Spleen (tissue), 11 donors: Measurements from ENCODE around the gene PTPRN2. TPM values are rescaled to one million over a fixed set of nuclear protein-coding genes. Genes with fewer than 3 reads are reported as not detected.

Experiments used
- DNase-seq: peaks from one replicate; pipeline ENCODE4 v3.0.0-alpha.2; 2020
- H3K27ac ChIP-seq, 8 donors: fragments of 200-600 bp; sonication (generic) in 7 of 8; 1 replicate in 4 of 8; 2 replicates in 4 of 8; pipeline versions ENCODE4 v1.5.0 to v1.8.0; 2016 to 2021; ENCODE audit warnings: inconsistent platforms in 4 of 8, mild to moderate bottlenecking in 4 of 8, moderate library complexity in 1 of 8
- H3K27me3 ChIP-seq, 7 donors: fragments of 200-600 bp; sonication (generic) in 6 of 7; replicated peaks in 1 of 7; 1 replicate in 4 of 7; 2 replicates in 3 of 7; pipeline versions ENCODE4 v1.5.0 to v1.8.0; 2016 to 2021; ENCODE audit warnings: inconsistent platforms in 3 of 7, mild to moderate bottlenecking in 1 of 7
- H3K36me3 ChIP-seq, 6 donors: fragments of 200-600 bp; sonication (generic) in 5 of 6; 1 replicate in 4 of 6; 2 replicates in 2 of 6; pipeline versions ENCODE4 v1.5.0 to v1.8.0; 2016 to 2021; ENCODE audit warnings: inconsistent platforms in 2 of 6
- H3K4me1 ChIP-seq, 6 donors: fragments of 200-600 bp; sonication (generic) in 5 of 6; 1 replicate in 3 of 6; 2 replicates in 3 of 6; pipeline versions ENCODE4 v1.5.0 to v1.8.0; 2016 to 2021; ENCODE audit warnings: inconsistent platforms in 3 of 6
- H3K4me3 ChIP-seq, 8 donors: fragments of 200-600 bp; sonication (generic) in 7 of 8; 1 replicate in 4 of 8; 2 replicates in 4 of 8; pipeline versions ENCODE4 v1.5.0 to v1.8.0; 2016 to 2021; ENCODE audit warnings: inconsistent platforms in 4 of 8, mild to moderate bottlenecking in 4 of 8, moderate library complexity in 2 of 8
- H3K9me3 ChIP-seq, 8 donors: fragments of 200-600 bp; sonication (generic) in 7 of 8; 1 replicate in 4 of 8; 2 replicates in 4 of 8; pipeline versions ENCODE4 v1.5.0 to v1.8.0; 2016 to 2021; ENCODE audit warnings: inconsistent platforms in 4 of 8
- POLR2A ChIP-seq, 3 donors: fragments of 450-650 bp; IDR thresholded peaks; one replicate each; pipeline ENCODE4 v1.5.1; 2017; ENCODE audit warnings: antibody characterized with exemption in 3 of 3, mild to moderate bottlenecking in 1 of 3
- POLR2AphosphoS5 ChIP-seq, 3 donors: sonication (generic); formaldehyde crosslinking; IDR thresholded peaks; one replicate each; pipeline ENCODE4 v1.5.1; 2017; ENCODE audit warnings: antibody characterized with exemption in 3 of 3
- WGBS, 5 donors: extraction: QIAGEN DNeasy Blood & Tissue Kit in 3 of 5; methylation state at CpG; one replicate each; pipeline versions ENCODE4 v1.1.5 to v1.1.7; 2013 to 2018; 5-methylcytosine and 5-hydroxymethylcytosine counted together
- intact Hi-C: fragments of 100-400 bp; cut with DNase I; formaldehyde crosslinking; loops from one replicate; pipeline ENCODE4 v1.15.0; 2023; ENCODE audit warnings: low total_unique reads
- polyA plus RNA-seq, 3 donors: library from polyadenylated mRNA; stranded (reverse); fragments of 200-250 nt; gene quantifications; one replicate each; pipeline ENCODE4 v1.2.1, GENCODE V29; 2013
- total RNA-seq, 7 donors: library from RNA; depleted of rRNA in 3 of 7; stranded (reverse); fragments of >200 nt in 3 of 7; fragmentation: NEBNext Ultra II Directional in 4 of 7; extraction: Animal tissue kit (Norgen Biotek cat#: 25700) in 4 of 7; gene quantifications; one replicate each; pipeline versions ENCODE4 v1.1.0 to v1.2.1, GENCODE V29; 2016 to 2021
- TF ChIP-seq, protein P1 (sequence below), 11 experiments: fragments of 200-600 bp in 7 of 11; fragments of 450-650 bp in 4 of 11; sonication (generic) in 4 of 11; IDR thresholded peaks in 8 of 11; conservative IDR thresholded peaks in 3 of 11; 1 replicate in 7 of 11; 2 replicates in 4 of 11; pipeline versions ENCODE4 v1.4.0 to v1.8.0; 2016 to 2021; ENCODE audit warnings: antibody characterized with exemption in 11 of 11, inconsistent platforms in 4 of 11, mild to moderate bottlenecking in 1 of 11
- donor health status: healthy with polysubstance abuse.
- donor health status: DM: no; HTN: no; CAD: no; lungs with moderate emphysema.
- donor health status: DM: no; HTN: no; CAD: no.
- donor health status: Bipolar disorder and iron deficiency.
- donor health status: healthy.
- donor health status: DM: no; HTN: no; CAD: no.
- donor health status: DM: yes; HTN: yes; CAD: no.

Gene PTPRN2
- total and polyA plus RNA-seq, 10 donors = 7.0 to 22.8 (median 16.8) TPM

DNA sequence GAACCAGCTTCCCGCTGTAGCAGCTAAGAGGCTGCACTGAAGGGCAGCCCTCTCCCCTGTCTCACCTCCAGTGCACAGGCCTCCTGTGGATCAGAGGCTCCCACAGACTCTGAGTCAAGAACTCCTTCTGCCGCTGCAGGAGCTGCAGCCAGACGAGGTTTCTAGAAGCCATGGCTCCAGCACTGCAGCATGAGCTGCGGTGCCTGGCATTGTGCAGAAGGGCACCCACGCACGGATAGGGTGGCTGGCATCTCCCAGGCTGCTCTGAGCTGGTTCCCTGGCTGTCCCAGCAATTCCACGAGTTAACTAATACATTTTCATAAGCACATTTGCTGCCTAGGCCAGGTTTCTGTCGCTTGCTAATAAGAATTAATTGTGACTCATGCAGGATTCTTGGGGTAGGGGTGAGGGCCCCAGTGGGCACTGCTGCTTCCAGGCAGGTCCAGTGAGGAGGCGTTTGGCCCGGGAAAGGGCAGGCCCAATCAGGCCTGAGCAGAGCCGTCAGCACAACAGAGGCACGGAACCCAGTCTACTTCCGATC lies 656.6 kb downstream of the PTPRN2 start:
- WGBS, 5 donors = 77 to 90% (median 83%) methylated on average over 13 of the region's 13 CpGs
- no peak for TF ChIP-seq POLR2A (IDR thresholded peaks at IDR 0.05)
- no peak for TF ChIP-seq POLR2AphosphoS5 (IDR thresholded peaks at IDR 0.05)
- TF ChIP-seq, protein P1, sequence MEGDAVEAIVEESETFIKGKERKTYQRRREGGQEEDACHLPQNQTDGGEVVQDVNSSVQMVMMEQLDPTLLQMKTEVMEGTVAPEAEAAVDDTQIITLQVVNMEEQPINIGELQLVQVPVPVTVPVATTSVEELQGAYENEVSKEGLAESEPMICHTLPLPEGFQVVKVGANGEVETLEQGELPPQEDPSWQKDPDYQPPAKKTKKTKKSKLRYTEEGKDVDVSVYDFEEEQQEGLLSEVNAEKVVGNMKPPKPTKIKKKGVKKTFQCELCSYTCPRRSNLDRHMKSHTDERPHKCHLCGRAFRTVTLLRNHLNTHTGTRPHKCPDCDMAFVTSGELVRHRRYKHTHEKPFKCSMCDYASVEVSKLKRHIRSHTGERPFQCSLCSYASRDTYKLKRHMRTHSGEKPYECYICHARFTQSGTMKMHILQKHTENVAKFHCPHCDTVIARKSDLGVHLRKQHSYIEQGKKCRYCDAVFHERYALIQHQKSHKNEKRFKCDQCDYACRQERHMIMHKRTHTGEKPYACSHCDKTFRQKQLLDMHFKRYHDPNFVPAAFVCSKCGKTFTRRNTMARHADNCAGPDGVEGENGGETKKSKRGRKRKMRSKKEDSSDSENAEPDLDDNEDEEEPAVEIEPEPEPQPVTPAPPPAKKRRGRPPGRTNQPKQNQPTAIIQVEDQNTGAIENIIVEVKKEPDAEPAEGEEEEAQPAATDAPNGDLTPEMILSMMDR (IDR thresholded peaks at IDR 0.05 in 8 of 11, conservative IDR thresholded peaks at IDR 0.05 in 3 of 11) = no peak
- no peak for DNase-seq
- Histone ChIP-seq H3K4me1 (peaks cover 0 to 8% (median 0%) of the 10 kb centered on the region in 6 donors), H3K4me3 (no peak overlapping the region), H3K9me3 (peaks cover 0 to 31% (median 3%) of the 10 kb centered on the region in 8 donors), H3K36me3 (no peaks in the 10 kb centered on the region), H3K27ac (no peak overlapping the region), H3K27me3 (peaks cover 0 to 12% (median 0%) of the 10 kb centered on the region in 7 donors)
- intact Hi-C loops = no loop called here

- Histone ChIP-seq H3K36me3 (no peaks in the 10 kb centered on the region), H3K4me3 (no peak overlapping the region), H3K27me3 (peaks cover 0 to 12% (median 0%) of the 10 kb centered on the region in 7 donors), H3K9me3 (peaks cover 0 to 31% (median 3%) of the 10 kb centered on the region in 8 donors), H3K4me1 (peaks cover 0 to 8% (median 0%) of the 10 kb centered on the region in 6 donors), H3K27ac (no peak overlapping the region)
- WGBS, 5 donors = 64 to 73% (median 71%) methylated on average over 3 to 6 of the region's 6 CpGs
- no peak for DNase-seq
- TF ChIP-seq, protein P1 (IDR thresholded peaks at IDR 0.05 in 8 of 11, conservative IDR thresholded peaks at IDR 0.05 in 3 of 11) = no peak
- no peak for TF ChIP-seq POLR2A (IDR thresholded peaks at IDR 0.05)
- no peak for TF ChIP-seq POLR2AphosphoS5 (IDR thresholded peaks at IDR 0.05)
- intact Hi-C loops = no loop called here
Observed at GRCh38 chr7:157930441-157930840, 657.2 kb downstream of the PTPRN2 start.

GRCh38 chr7:157929671-157930070 lies 658.0 kb downstream of the PTPRN2 start:
- no peak overlapping the region for H3K4me3 ChIP-seq
- H3K27ac ChIP-seq = no peak overlapping the region
- TF ChIP-seq POLR2A (IDR thresholded peaks at IDR 0.05) (no peak), POLR2AphosphoS5 (IDR thresholded peaks at IDR 0.05) (no peak)
- TF ChIP-seq, protein P1 (IDR thresholded peaks at IDR 0.05 in 8 of 11, conservative IDR thresholded peaks at IDR 0.05 in 3 of 11) = no peak
- peaks cover 0 to 23% (median 3%) of the 10 kb centered on the region in 8 donors for H3K9me3 ChIP-seq
- H3K27me3 ChIP-seq = peaks cover 0 to 12% (median 0%) of the 10 kb centered on the region in 7 donors
- no peaks in the 10 kb centered on the region for H3K36me3 ChIP-seq
- WGBS, 5 donors = 86 to 97% (median 91%) methylated on average over 13 to 16 of the region's 16 CpGs
- peaks cover 0 to 8% (median 0%) of the 10 kb centered on the region in 6 donors for H3K4me1 ChIP-seq
- intact Hi-C loops = no loop called here
- no peak for DNase-seq

- WGBS, 5 donors = 65 to 81% (median 74%) methylated on average over 14 of the region's 14 CpGs
- intact Hi-C loops = no loop called here
- peaks cover 0 to 8% (median 0%) of the 10 kb centered on the region in 6 donors for H3K4me1 ChIP-seq
- no peak overlapping the region for H3K27ac ChIP-seq
- no peak overlapping the region for H3K4me3 ChIP-seq
- H3K27me3 ChIP-seq = peaks cover 0 to 12% (median 0%) of the 10 kb centered on the region in 7 donors
- DNase-seq = no peak
- H3K36me3 ChIP-seq = no peaks in the 10 kb centered on the region
- peaks cover 0 to 16% (median under 1%) of the 10 kb centered on the region in 8 donors for H3K9me3 ChIP-seq
- TF ChIP-seq POLR2AphosphoS5 (IDR thresholded peaks at IDR 0.05) = no peak
- TF ChIP-seq, protein P1 (IDR thresholded peaks at IDR 0.05 in 8 of 11, conservative IDR thresholded peaks at IDR 0.05 in 3 of 11) = no peak
- TF ChIP-seq POLR2A (IDR thresholded peaks at IDR 0.05) = no peak
Observed at GRCh38 chr7:157928808-157929425, 658.7 kb downstream of the PTPRN2 start.
